Right renal cortex interstitium (tissue), 3 donors: ENCODE data around the gene CD300C. TPM values are rescaled to one million over a fixed set of nuclear protein-coding genes. Genes with fewer than 3 reads are reported as not detected.
"Not testable (repeated sequence)": the region's sequence is repeated elsewhere in the genome, so short reads cannot be mapped to it uniquely, and the experiment has no call there.

Experiments
- DNase-seq, 3 donors: peaks; one replicate each; pipeline ENCODE4 v3.0.0-alpha.2; 2013; ENCODE audit warnings: low read depth in 3 of 3, low spot score in 2 of 3
- polyA plus RNA-seq, 3 donors: library from polyadenylated mRNA; unstranded; fragments of 120-200 nt; gene quantifications; one replicate each; pipeline ENCODE4 v1.2.1, GENCODE V29; 2013; ENCODE audit not compliant: insufficient read length in 3 of 3

Gene CD300C
- under 1 TPM; 0.35 to 0.71 (median 0.40) TPM for polyA plus RNA-seq

GRCh38 chr17:74545843-74546230 is at the start of gene CD300C:
TSS of gene CD300C (minus strand) at chr17:74546115. CDS start at chr17:74545782, 333 bp downstream.
- no peak for DNase-seq

GRCh38 chr17:74595037-74595750 is 49.3 kb upstream of the CD300C start:
- no peak for DNase-seq

DNA sequence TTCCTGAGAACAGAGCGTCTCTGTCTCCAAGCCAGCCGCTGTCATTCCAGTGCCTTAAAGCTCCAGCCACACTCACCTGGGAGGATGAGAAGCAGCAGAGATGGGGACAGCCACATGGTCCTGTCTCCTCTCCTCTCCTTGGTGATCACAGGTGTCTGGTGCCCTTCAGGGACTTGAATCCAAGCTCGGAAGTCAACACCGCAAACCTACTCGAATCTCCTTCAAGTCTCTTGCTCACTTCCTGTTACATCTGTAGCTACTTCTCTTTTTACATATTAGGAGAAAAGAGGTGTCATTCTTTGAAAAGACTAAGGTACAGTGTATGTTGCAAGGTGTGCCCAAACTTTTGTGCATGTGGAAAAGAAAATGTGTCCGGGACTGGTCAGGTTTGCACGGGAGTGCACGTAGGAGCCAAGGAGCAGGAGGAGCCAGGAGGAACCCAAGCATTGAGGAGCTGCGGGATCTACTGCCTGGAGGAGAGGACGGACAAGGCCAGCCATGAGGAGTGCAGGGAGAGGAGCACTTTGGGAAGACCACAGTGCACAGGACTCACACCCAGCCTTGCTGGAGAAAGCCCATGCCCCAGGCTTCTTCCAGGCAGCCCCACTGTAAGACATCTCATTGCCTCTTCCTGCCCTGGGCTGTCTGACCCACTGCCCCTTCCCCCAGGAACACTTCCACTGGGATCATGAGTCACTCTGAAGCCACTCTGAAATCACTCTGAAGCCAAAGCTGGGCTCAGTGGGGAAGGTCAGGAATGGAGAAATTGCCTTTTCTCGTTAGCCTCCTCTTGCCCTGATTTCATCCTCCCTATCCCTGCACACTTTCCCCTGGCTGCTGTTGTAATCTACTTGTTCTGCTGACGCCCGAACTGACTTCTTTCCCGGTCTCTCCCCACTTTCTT is 46.4 kb upstream of the CD300C start, which contains the start of gene CD300LD:
TSS of gene CD300LD (minus strand) at position 197 of the 904 bp plus-strand sequence. CDS start at position 116, 81 bp downstream.
- no peak for DNase-seq

- DNase-seq: no peak
Observed at GRCh38 chr17:74591503-74591902, 45.6 kb upstream of the CD300C start.

DNA sequence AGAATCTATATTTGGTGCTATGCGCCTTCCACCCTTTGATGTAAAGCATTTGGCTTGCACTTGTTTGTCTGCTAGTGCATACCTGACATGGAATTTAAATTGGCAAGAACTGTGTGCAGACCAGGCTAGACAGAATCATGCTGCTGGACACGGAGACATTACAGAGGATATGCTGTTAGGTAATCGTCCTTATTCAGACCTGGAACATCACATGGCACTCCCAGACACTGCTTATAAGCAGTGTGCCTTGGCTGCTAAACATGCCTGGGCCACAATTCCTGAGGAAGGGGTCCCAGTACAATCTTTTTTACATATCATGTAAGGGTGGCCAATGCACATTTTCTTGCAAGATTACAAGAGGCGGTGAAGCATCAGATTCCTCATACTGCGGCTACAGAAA is 39.8 kb upstream of the CD300C start:
- DNase-seq: no peak

GRCh38 chr17:74584292-74585060 is 38.6 kb upstream of the CD300C start:
- DNase-seq: no peak

GRCh38 chr17:74582633-74583032 is 36.7 kb upstream of the CD300C start:
- DNase-seq: no peak

DNA sequence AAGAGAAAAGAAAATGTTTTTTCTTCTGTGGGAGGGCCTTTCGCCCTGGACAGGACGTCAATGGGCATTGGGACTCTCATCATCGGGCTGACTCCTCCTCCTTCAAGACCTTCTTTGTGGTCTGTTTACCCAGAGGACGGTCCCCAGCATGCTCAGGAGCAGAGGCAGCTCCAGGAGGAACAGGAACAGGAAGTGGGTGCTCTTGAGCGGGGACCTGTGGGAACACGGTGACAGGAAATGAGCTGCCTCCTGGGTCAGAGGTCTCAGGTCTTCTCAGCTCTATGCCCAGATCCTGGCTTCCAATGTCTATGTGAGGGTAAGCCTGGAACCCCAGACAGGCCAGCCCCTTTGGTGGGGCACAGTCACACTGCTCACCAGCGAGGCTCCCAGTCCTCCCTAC is 34.0 kb upstream of the CD300C start:
- DNase-seq: no peak

DNA sequence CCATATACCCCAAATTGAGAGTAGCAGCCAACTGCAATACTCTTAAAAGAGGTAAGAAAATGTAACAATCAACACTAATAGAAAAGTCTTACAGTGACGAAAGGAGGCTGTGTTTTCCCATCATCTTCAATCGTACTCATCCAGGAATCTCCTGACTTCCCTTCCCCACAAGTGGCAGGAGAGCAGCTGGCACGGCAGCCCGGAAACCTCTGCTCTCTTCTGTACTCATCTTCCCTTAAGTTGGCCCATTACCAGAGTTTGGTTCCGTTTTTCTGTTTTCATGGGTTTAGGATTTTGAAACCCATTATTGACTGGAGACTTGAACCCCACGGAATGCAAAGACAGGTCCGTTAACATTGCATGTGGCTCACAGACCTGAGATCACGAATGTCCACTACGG is 33.1 kb upstream of the CD300C start:
- no peak for DNase-seq

- DNase-seq: no peak
Observed at GRCh38 chr17:74574489-74575142, 28.7 kb upstream of the CD300C start.

DNA sequence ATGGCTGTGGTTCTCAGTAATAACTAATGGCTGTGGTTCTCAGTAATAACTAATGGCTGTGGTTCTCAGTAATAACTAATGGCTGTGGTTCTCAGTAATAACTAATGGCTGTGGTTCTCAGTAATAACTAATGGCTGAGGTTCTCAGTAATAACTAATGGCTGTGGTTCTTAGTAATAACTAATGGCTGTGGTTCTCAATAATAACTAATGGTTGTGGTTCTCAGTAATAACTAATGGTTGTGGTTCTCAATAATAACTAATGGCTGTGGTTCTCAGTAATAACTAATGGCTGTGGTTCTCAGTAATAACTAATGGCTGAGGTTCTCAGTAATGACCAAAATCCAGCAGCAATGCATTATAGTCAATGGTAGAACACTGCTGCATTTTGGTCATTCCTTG is 27.7 kb upstream of the CD300C start:
- not testable (repeated sequence) for DNase-seq

GRCh38 chr17:74573169-74573568 is 27.3 kb upstream of the CD300C start:
- no peak for DNase-seq

GRCh38 chr17:74571621-74572270 is 25.8 kb upstream of the CD300C start:
- DNase-seq: no peak

DNA sequence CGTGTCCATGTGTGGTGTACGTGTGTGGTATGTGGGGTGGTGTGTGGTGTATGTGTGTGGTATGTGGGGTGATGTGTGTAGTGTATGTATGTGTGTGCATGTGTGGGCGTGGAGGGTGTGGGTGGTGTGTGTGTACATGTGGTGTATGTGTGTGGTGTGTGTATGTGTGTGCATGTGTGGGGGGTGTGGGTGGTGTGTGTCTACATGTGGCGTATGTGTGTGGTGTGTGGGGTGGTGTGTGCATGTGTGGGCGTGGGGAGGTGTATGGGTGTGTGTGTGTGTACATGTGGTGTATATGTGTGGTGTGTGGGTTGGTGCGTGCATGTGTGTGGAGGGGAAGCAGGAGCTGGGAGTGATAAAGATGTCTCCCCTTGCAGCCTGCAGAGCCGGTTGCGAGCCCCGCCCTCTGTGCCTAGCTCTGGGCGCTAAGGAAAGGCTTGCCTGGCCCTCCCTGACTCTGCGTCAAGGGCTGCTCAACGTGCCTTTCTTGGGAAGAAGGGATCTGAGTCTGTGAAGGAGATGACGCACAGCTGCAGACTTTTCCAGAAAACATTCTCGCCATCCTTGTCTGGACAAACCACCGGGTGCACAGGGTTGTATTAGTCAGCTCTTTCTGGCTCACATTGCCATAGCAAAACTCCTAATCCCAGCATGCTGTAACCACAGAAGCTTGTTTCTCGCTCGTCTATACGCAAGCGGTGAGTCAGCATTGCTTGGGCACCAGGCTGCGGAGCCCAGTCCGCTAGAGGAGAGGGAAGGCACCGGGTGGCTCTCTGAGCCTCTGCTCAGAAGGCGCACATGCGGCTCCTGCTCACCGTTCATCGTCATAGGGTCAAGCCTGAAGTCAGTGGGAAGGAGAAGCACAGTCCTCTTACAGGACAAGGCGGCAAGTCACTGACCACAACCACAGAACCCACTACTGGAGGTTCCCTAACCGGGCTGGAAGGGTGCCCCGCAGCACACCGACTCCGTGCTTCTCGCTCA is 23.4 kb upstream of the CD300C start:
- no peak for DNase-seq

DNA sequence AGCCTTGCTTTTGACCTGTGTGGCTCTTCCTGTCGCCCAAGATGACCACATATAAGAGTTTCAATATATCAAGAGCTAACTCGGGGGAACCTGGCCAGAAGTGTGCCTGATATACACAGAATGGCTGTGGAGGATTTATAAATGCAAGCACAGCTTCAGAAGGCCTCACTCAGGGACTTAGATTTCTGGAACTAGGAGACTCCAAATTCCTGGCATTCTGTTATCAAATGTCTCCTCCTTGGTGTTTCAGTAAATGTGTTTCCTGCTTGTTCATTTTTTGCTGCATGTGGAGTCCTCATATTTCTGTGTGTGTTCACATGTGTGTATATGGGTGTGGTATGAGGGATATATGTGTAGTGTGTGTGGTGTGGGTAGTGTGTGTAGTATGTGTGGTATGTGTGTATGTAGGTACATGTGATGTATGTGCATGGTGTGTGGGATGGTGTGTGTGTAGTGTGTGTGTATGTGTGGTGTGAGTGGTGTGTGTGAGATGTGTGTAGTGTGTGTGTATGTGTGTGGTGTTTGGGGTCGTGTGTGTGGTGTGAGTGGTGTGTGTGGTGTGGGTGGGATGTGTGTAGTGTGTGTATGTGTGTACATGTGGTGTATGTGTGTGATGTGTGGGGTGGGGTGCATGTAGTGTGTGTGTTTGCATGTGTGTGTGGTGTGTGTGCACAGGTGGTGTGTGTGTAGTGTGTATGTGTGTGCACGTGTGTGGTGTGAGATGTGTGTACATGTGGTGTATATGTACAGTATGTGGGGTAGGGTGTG is 22.4 kb upstream of the CD300C start:
- no peak for DNase-seq

DNA sequence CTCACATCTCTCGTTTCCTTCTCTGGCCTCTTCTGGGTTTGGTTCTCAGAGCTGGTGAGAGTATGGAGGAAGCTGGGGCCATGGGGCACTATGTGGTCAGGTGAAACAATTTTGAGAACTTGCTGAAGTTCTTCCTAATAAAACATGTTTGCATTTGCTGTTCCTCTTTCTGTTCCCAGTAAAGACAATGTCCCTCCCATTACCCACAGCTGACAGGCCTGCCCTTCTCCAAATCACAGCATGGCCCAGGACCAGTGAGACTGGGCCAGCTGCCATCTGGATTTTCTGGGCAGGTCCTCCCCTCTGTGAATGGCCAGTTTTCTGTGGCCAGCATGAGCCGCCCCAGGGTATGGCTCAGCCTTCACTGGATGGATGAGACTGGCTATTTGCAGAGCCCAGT is 21.5 kb upstream of the CD300C start, which contains the start of gene CD300H:
TSS of gene CD300H (minus strand) at position 113 of the 400 bp plus-strand sequence.
- no peak for DNase-seq

GRCh38 chr17:74566132-74566753 is 20.3 kb upstream of the CD300C start:
- no peak for DNase-seq
